HCT116 (cell line): ENCODE measurements around the gene MISP3. TPM values are rescaled to one million over a fixed set of nuclear protein-coding genes. Genes with fewer than 3 reads are reported as not detected.

Source experiments
- ATAC-seq: fragments of 200-7000 bp; cut with Tn5 transposase; 2 replicates; pipeline ENCODE4 v1.9.1; 2020; ENCODE audit warnings: mild to moderate bottlenecking, moderate library complexity
- BruUV-seq: library from RNA; stranded (reverse); fragments of 400-500 nt; replicated peaks from 2 replicates; lab custom pipeline; 2021; lab: Mats Ljungman, UMichigan
- CTCF ChIA-PET: fragments of 300-600 bp; sonication (Branson Sonifier 250); formaldehyde crosslinking; loops from one replicate; lab custom pipeline; 2021; ENCODE audit warnings: antibody characterized with exemption; lab: Charles Lee
- POLR2A ChIA-PET: fragments of 300-600, 350-600 bp; sonication (Branson Sonifier 250); formaldehyde crosslinking; loops from one replicate; lab custom pipeline; 2021; ENCODE audit warnings: antibody characterized with exemption; lab: Charles Lee
- RAD21 ChIA-PET, 2 experiments: fragments of 300-600 bp; sonication (Branson Sonifier 250); formaldehyde crosslinking; loops; one replicate each; lab custom pipeline; 2023; ENCODE audit warnings: low total read pairs in 2 of 2; ENCODE audit not compliant: uncharacterized antibody in 2 of 2, unreplicated experiment in 2 of 2, low non-redundant PET in 1 of 2; lab: Charles Lee
- DNase-seq: peaks from one replicate; pipeline ENCODE4 v3.0.0-alpha.2; 2010; ENCODE audit warnings: low read depth, low spot score
- H2AFZ ChIP-seq: fragments of 200-600 bp; shearing (Covaris generic), sonication (generic); 2 replicates; pipeline ENCODE4 v1.6.1; 2017; ENCODE audit warnings: low read depth, mixed run types, mixed read lengths, antibody characterized with exemption, low read length; ENCODE audit not compliant: poor library complexity, severe bottlenecking
- H3K27ac ChIP-seq: 2 replicates; pipeline ENCODE4 v1.5.1; 2012; ENCODE audit warnings: low read depth, low read length
- H3K27me3 ChIP-seq: fragments of 200-600 bp; sonication (generic); 2 replicates; pipeline ENCODE4 v1.6.1; 2016; ENCODE audit warnings: mixed run types, low read length, mixed read lengths; ENCODE audit not compliant: insufficient read depth
- H3K36me3 ChIP-seq, 2 experiments: fragments of 200-500 bp in 1 of 2; fragments of 200-600 bp in 1 of 2; sonication (Bioruptor generic) in 1 of 2; sonication (generic) in 1 of 2; 2 replicates each; pipeline versions ENCODE4 v1.5.1 to v1.6.1; 2014 to 2016; ENCODE audit warnings: low read length in 2 of 2, inconsistent platforms in 1 of 2, mixed read lengths in 1 of 2, mixed run types in 1 of 2; ENCODE audit not compliant: insufficient read depth in 2 of 2, control insufficient read depth in 1 of 2
- H3K4me1 ChIP-seq, 2 experiments: fragments of 200-600 bp in 1 of 2; sonication (generic) in 1 of 2; 2 replicates each; pipeline versions ENCODE4 v1.5.1 to v1.6.1; 2012 to 2017; ENCODE audit warnings: low read length in 2 of 2, inconsistent platforms in 1 of 2, mild to moderate bottlenecking in 1 of 2, mixed read lengths in 1 of 2, mixed run types in 1 of 2, moderate library complexity in 1 of 2; ENCODE audit not compliant: insufficient read depth in 2 of 2, control insufficient read depth in 1 of 2
- H3K4me2 ChIP-seq: fragments of 200-600 bp; sonication (generic); 2 replicates; pipeline ENCODE4 v1.6.1; 2017; ENCODE audit warnings: mixed run types, low read length, mixed read lengths
- H3K4me3 ChIP-seq, 2 experiments: fragments of 200-600 bp in 1 of 2; sonication (generic) in 1 of 2; replicated peaks in 1 of 2; 2 replicates each; pipeline ENCODE4 v1.5.1; 2011 to 2016; ENCODE audit warnings: low read length in 2 of 2, control low read depth in 1 of 2, low read depth in 1 of 2, mild to moderate bottlenecking in 1 of 2, mixed read lengths in 1 of 2, mixed run types in 1 of 2
- H3K79me2 ChIP-seq: fragments of 200-600 bp; sonication (generic); 2 replicates; pipeline ENCODE4 v1.6.1; 2017; ENCODE audit warnings: mild to moderate bottlenecking, mixed run types, low read length, moderate library complexity, mixed read lengths; ENCODE audit not compliant: insufficient read depth
- H3K9ac ChIP-seq: fragments of 200-600 bp; sonication (generic); 2 replicates; pipeline ENCODE4 v1.6.1; 2016; ENCODE audit warnings: low read length, mixed read lengths
- H3K9me2 ChIP-seq: fragments of 200-600 bp; sonication (generic), shearing (Covaris generic); 2 replicates; pipeline ENCODE4 v1.6.1; 2017; ENCODE audit warnings: mixed run types, mild to moderate bottlenecking, moderate library complexity; ENCODE audit not compliant: insufficient read depth
- H3K9me3 ChIP-seq, 2 experiments: fragments of 200-500 bp in 1 of 2; fragments of 200-600 bp in 1 of 2; sonication (Bioruptor generic) in 1 of 2; sonication (generic) in 1 of 2; 2 replicates each; pipeline ENCODE4 v1.6.1; 2014 to 2017; ENCODE audit warnings: low read length in 2 of 2, mixed read lengths in 2 of 2, inconsistent platforms in 1 of 2, low read depth in 1 of 2, mild to moderate bottlenecking in 1 of 2, mixed run types in 1 of 2, moderate library complexity in 1 of 2; ENCODE audit not compliant: control insufficient read depth in 1 of 2, insufficient read depth in 1 of 2
- H4K20me1 ChIP-seq: fragments of 200-600 bp; sonication (generic), shearing (Covaris generic); 2 replicates; pipeline ENCODE4 v1.6.1; 2017; ENCODE audit warnings: mixed run types, mild to moderate bottlenecking, moderate library complexity; ENCODE audit not compliant: insufficient read depth
- CTCF ChIP-seq, 3 experiments: fragments of 200-600 bp in 1 of 3; sonication (generic) in 1 of 3; IDR thresholded peaks in 2 of 3; conservative IDR thresholded peaks in 1 of 3; 2 replicates each; pipeline ENCODE4 v1.5.1; 2012 to 2017; ENCODE audit warnings: low read depth in 2 of 3, low read length in 2 of 3, antibody characterized with exemption in 1 of 3, borderline replicate concordance in 1 of 3, control low read depth in 1 of 3, mild to moderate bottlenecking in 1 of 3, mixed read lengths in 1 of 3, mixed run types in 1 of 3, moderate library complexity in 1 of 3; ENCODE audit not compliant: insufficient read depth in 1 of 3
- EGR1 ChIP-seq: IDR thresholded peaks from 2 replicates; pipeline ENCODE4 v1.6.1; 2012; ENCODE audit warnings: low read depth
- EZH2phosphoT487 ChIP-seq: fragments of 200-600 bp; IDR thresholded peaks from 2 replicates; pipeline ENCODE4 v1.6.1; 2018; ENCODE audit warnings: antibody characterized with exemption, borderline replicate concordance
- MAX ChIP-seq: IDR thresholded peaks from 2 replicates; pipeline ENCODE4 v1.6.1; 2012
- POLR2A ChIP-seq: IDR thresholded peaks from 2 replicates; pipeline ENCODE4 v1.7.0; 2011; ENCODE audit warnings: borderline replicate concordance; ENCODE audit not compliant: insufficient read depth, insufficient read length; ENCODE audit errors: extremely low read depth
- POLR2AphosphoS5 ChIP-seq: IDR thresholded peaks from 2 replicates; pipeline ENCODE4 v1.6.1; 2011; ENCODE audit warnings: mild to moderate bottlenecking, low read depth, low read length, moderate library complexity
- RAD21 ChIP-seq: IDR thresholded peaks from 2 replicates; pipeline ENCODE4 v1.6.1; 2012; ENCODE audit warnings: low read depth, mild to moderate bottlenecking
- ZFX ChIP-seq: fragments of 450-650 bp; IDR thresholded peaks from 2 replicates; pipeline ENCODE4 v1.6.1; 2017
- intact Hi-C: fragments of 100-400 bp; cut with micrococcal nuclease; formaldehyde crosslinking; loops from 2 replicates; pipeline ENCODE4 v1.10.0; 2022
- total RNA-seq: library from RNA; stranded (reverse); gene quantifications from one replicate; pipeline ENCODE4 v1.2.1, GENCODE V29; 2021; ENCODE audit not compliant: unreplicated experiment

The MISP3 gene
- total RNA-seq, 1 experiment from 2014 or later: 5.2 TPM

- Histone ChIP-seq H3K27ac (peak within 1 kb of the TSS; percentile 87), H3K9ac (peak within 1 kb of the TSS; percentile 88), H4K20me1 (no peaks in the 10 kb centered on the region), H3K27me3 (no peaks in the 10 kb centered on the region), H3K36me3 (no peaks in the 10 kb centered on the region), H3K9me3 (no peaks in the 10 kb centered on the region), H3K9me2 (no peaks in the 10 kb centered on the region), H2AFZ (peak within 1 kb of the TSS; percentile 76), H3K4me2 (peak within 1 kb of the TSS; percentile 96), H3K4me3 (peak within 1 kb of the TSS; percentile 72 to 81), H3K79me2 (no peaks in the 10 kb centered on the region), H3K4me1 (peaks cover 3 to 15% of the 10 kb centered on the region in 2 experiments)
- DNase-seq (no peak), ATAC-seq (peak; percentile 78)
- ChIA-PET RAD21 (no interaction called here), CTCF (interaction anchor here (0.6 to 2.3 kb wide), 9 partner anchors 11 to 64 kb away, joined by 3 to 11 read pairs (median 5); partner anchors contain the start of genes MISP3 and RFX1), POLR2A (interaction anchor here (0.5 to 1.9 kb wide), 6 partner anchors 9 to 330 kb away, joined by 4 to 10 read pairs (median 4); partner anchors contain the start of gene RFX1)
- no peak for TF ChIP-seq EZH2phosphoT487
- peak; percentile 47 for TF ChIP-seq POLR2AphosphoS5
- peak; percentile 58; the same call in 1 of the 2 replicates for TF ChIP-seq ZFX
- no peak for TF ChIP-seq POLR2A
- TF ChIP-seq RAD21: peak; percentile 55
- peak; percentile 48; the same call in 1 of the 2 replicates for TF ChIP-seq MAX
- TF ChIP-seq CTCF (IDR thresholded peaks at IDR 0.05 in 2 of 3, conservative IDR thresholded peaks at IDR 0.05 in 1 of 3; ENCODE audit: borderline replicate concordance in 1 of 3, insufficient read depth in 1 of 3, low read depth in 2 of 3, low read length in 2 of 3): peak; percentile 47 to 86 (median 72); a peak in 5 of 6 replicates
- peak; percentile 54; the same call in 1 of the 2 replicates for TF ChIP-seq EGR1
- BruUV-seq: TSS peak; percentile 65
- intact Hi-C loops: no loop called here
Observed at GRCh38 chr19:14031719-14032480, 40.7 kb upstream of the MISP3 start, which contains the start of gene IL27RA. Gene IL27RA (plus strand): TSS chr19:14031762. CDS start chr19:14031873, 111 bp downstream.
